HepG2 (cell line): ENCODE measurements around the gene PLXNA4.

Experiments used
- CCAR2 ChIP-seq: fragments of 200-400 bp; formaldehyde crosslinking; optimal IDR thresholded peaks from 2 replicates; pipeline ENCODE3; 2018; ENCODE audit warnings: low read depth, mild to moderate bottlenecking, low read length, moderate library complexity
- CTCF ChIP-seq: sonication (generic); formaldehyde crosslinking; IDR thresholded peaks from 2 replicates; pipeline ENCODE4 v1.5.0; 2020; ENCODE audit warnings: mild to moderate bottlenecking, missing genetic modification reagents, moderate library complexity
- ESRRA ChIP-seq: sonication (generic); formaldehyde crosslinking; IDR thresholded peaks from 2 replicates; pipeline ENCODE4 v1.5.1; 2020; ENCODE audit warnings: mild to moderate bottlenecking, low read depth, missing genetic modification reagents
- EZH2 ChIP-seq: conservative IDR thresholded peaks from 2 replicates; pipeline ENCODE4 v1.6.1; 2012; ENCODE audit warnings: mild to moderate bottlenecking, low read depth, low read length, moderate library complexity
- MAFF ChIP-seq: IDR thresholded peaks from 2 replicates; pipeline ENCODE4 v1.6.1; 2011; ENCODE audit warnings: low read depth, low read length, improper control_type of control experiment
- NFRKB ChIP-seq: fragments of 450-650 bp; IDR thresholded peaks from 2 replicates; pipeline ENCODE4 v1.6.1; 2017
- REST ChIP-seq, 2 experiments: IDR thresholded peaks; 2 replicates each; pipeline ENCODE4 v1.6.1; 2011 to 2012; ENCODE audit warnings: low read length in 2 of 2, borderline replicate concordance in 1 of 2, low read depth in 1 of 2, mild to moderate bottlenecking in 1 of 2, moderate library complexity in 1 of 2

DNA sequence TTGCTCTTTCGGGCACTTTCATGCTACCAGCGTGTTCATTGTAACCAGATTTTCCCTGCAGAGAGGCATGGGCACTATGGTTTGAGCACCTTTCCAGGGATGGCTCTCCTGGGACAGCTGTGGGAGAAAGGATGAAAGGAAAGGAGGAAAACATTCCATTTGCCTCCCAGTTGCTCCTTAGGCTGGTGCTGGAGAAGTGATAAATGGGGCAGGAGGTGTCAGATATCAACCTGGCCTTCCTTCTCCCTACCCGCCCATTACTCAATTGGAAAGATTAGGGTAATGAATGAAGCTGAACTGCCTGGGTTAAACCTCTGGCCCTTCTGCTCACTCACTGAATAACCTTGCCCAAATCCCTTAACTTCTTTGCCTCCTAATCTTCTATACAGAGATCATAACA is 228.4 kb downstream of the PLXNA4 start:
- TF ChIP-seq EZH2, result no peak
- TF ChIP-seq MAFF, result no peak
- no peak for TF ChIP-seq NFRKB
- TF ChIP-seq ESRRA (CRISPR knock-in tag), result no peak
- no peak for TF ChIP-seq REST (IDR thresholded peaks at IDR 0.05; ENCODE audit: borderline replicate concordance in 1 of 2, low read depth in 1 of 2, low read length in 2 of 2)
- TF ChIP-seq CTCF, result no peak
- TF ChIP-seq CCAR2, result no peak
